Measurements from ENCODE around the gene PHLDB2.

DNA sequence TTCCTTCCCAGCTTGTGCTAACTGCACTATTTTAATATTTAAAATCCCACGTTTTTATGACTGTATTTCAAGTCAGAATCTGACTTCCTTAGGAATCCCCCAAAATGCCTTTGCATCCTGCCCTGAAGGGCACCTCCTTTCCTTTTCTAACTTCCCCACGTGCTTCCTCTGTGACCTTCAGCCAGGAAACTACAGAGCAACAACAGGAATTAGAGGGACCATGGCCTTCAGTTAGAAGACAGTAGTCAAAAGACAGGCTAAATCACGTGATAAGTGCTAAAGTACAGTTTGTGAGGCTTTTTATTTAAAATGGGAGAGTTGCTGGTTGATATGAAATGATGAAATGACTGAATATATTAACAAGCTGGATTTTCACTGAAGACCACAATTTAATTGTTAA, 108.0 kb downstream of the PHLDB2 start:
- no peak for TF ChIP-seq CEBPB (IDR thresholded peaks at IDR 0.05; ENCODE audit: low read depth, low read length)
- no peak for TF ChIP-seq CTCF (IDR thresholded peaks at IDR 0.05; ENCODE audit: control extremely low read depth in 1 of 3, insufficient read depth in 1 of 3, low read depth in 1 of 3, low read length in 3 of 3)
- TF ChIP-seq EZH2 (IDR thresholded peaks at IDR 0.05; ENCODE audit: low read depth, low read length, severe bottlenecking) = no peak
- no peak for TF ChIP-seq GABPA (IDR thresholded peaks at IDR 0.05; ENCODE audit: borderline replicate concordance, insufficient read depth, low read length)
- no peak for TF ChIP-seq KDM1A (IDR thresholded peaks at IDR 0.05; ENCODE audit: borderline replicate concordance, low read length)
- TF ChIP-seq POLR2A (IDR thresholded peaks at IDR 0.05; ENCODE audit: control extremely low read depth in 1 of 2, low read depth in 2 of 2, low read length in 2 of 2) = no peak
- TF ChIP-seq, protein P1, sequence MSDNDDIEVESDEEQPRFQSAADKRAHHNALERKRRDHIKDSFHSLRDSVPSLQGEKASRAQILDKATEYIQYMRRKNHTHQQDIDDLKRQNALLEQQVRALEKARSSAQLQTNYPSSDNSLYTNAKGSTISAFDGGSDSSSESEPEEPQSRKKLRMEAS (IDR thresholded peaks at IDR 0.05) = no peak
- TF ChIP-seq SIN3A (conservative IDR thresholded peaks at IDR 0.05 in 1 of 2, IDR thresholded peaks at IDR 0.05 in 1 of 2; ENCODE audit: low read depth in 1 of 2, low read length in 2 of 2) = no peak
- no peak for TF ChIP-seq TCF12 (IDR thresholded peaks at IDR 0.05; ENCODE audit: low read depth, low read length)
- TF ChIP-seq HDAC6 (IDR thresholded peaks at IDR 0.05; ENCODE audit: low read depth, low read length) = no peak
- TF ChIP-seq SIX5 (IDR thresholded peaks at IDR 0.05; ENCODE audit: low read depth, low read length) = no peak
- no peak for TF ChIP-seq JUND (IDR thresholded peaks at IDR 0.05; ENCODE audit: low read length)

Data from H1 (cell line).